Stimulated activated CD8-positive, alpha-beta memory T cell treated with anti-CD3 and anti-CD28 coated beads, Interleukin-4, amount 100 ng/mL, for 48 hours (primary cell): Measurements from ENCODE around the gene HOXC11.

ENCODE experiments used
- DNase-seq: peaks from one replicate; pipeline ENCODE4 v3.0.0-alpha.2; 2020

Gene HOXC11

GRCh38 chr12:54025499-54026405 is 52.8 kb downstream of the HOXC11 start:
- no peak for DNase-seq

GRCh38 chr12:54026640-54027441 is 53.9 kb downstream of the HOXC11 start:
- DNase-seq = no peak
